Pancreas (tissue), 10 donors: Measurements from ENCODE around the gene RND2. TPM values are rescaled to one million over a fixed set of nuclear protein-coding genes. Genes with fewer than 3 reads are reported as not detected.

Experiments
- ATAC-seq, 4 donors: fragments of 200-7000 bp; cut with Tn5 transposase; one replicate each; pipeline versions ENCODE4 v1.8.0 to v1.9.1; 2020; ENCODE audit warnings: mild to moderate bottlenecking in 4 of 4, moderate library complexity in 4 of 4
- DNase-seq, 6 donors: peaks; one replicate each; pipeline ENCODE4 v3.0.0-alpha.2; 2020
- FAIRE-seq: peaks from 2 replicates; lab custom pipeline; 2012; peaks lifted over from hg19 to GRCh38; lab: Jason Lieb, UNC
- H3K27ac ChIP-seq, 4 donors: fragments of 200-600 bp; sonication (generic); 1 replicate in 3 of 4; 2 replicates in 1 of 4; pipeline versions ENCODE4 v1.5.0 to v1.8.0; 2020
- H3K27me3 ChIP-seq, 4 donors: fragments of 200-600 bp; one replicate each; pipeline ENCODE4 v1.8.0; 2021
- H3K36me3 ChIP-seq, 3 donors: fragments of 200-600 bp; sonication (generic) in 1 of 3; one replicate each; pipeline versions ENCODE4 v1.5.0 to v1.8.0; 2020 to 2021
- H3K4me1 ChIP-seq, 3 donors: fragments of 200-600 bp; one replicate each; pipeline ENCODE4 v1.8.0; 2021
- H3K4me3 ChIP-seq, 4 donors: fragments of 200-600 bp; sonication (generic) in 2 of 4; one replicate each; pipeline versions ENCODE4 v1.5.0 to v1.8.0; 2020 to 2021
- H3K9me3 ChIP-seq, 4 donors: fragments of 200-600 bp; one replicate each; pipeline ENCODE4 v1.8.0; 2021
- WGBS, 2 donors: extraction: QIAGEN DNeasy Blood & Tissue Kit; methylation state at CpG; one replicate each; pipeline ENCODE4 v1.1.7; 2013; 5-methylcytosine and 5-hydroxymethylcytosine counted together
- intact Hi-C, 3 donors: fragments of 100-400 bp; cut with DNase I; formaldehyde crosslinking; loops; one replicate each; pipeline versions ENCODE4 v1.11.1 to v1.14.2; 2022
- polyA plus RNA-seq, 2 donors: library from polyadenylated mRNA; stranded (reverse); fragments of 200-250 nt; gene quantifications; one replicate each; pipeline ENCODE4 v1.2.3, GENCODE V29; 2013
- total RNA-seq, 6 donors: library from RNA; stranded (reverse); fragmentation: NEBNext Ultra II Directional in 4 of 6; extraction: Animal tissue kit (Norgen Biotek cat#: 25700) in 4 of 6; gene quantifications; one replicate each; pipeline versions ENCODE4 v1.2.1 to v1.2.4, GENCODE V29; 2021 to 2023
- TF ChIP-seq, protein P1 (sequence below), 4 donors: fragments of 200-600 bp; sonication (generic) in 3 of 4; IDR thresholded peaks; one replicate each; pipeline versions ENCODE4 v1.5.0 to v1.8.0; 2021; ENCODE audit warnings: antibody characterized with exemption in 4 of 4
- donor health status: healthy with polysubstance abuse.
- donor health status: DM: no; HTN: no; CAD: no; lungs with moderate emphysema.
- donor health status: DM: no; HTN: no; CAD: no.
- donor health status: control.
- donor health status: control.
- donor health status: Bipolar disorder and iron deficiency.
- donor health status: DM: yes; HTN: yes; CAD: no.
- donor health status: DM: no; HTN: no; CAD: no.
- donor health status: DM: no; HTN: no; CAD: no.
- donor health status: DM: yes; HTN: yes; CAD: no.

The RND2 gene
- total and polyA plus RNA-seq, 8 donors: 0.22 to 1.1 (median 0.57) TPM

GRCh38 chr17:43006639-43007551 lies 18.1 kb upstream of the RND2 start, which contains the start of gene IFI35:
Gene IFI35 (plus strand): TSS chr17:43006784. CDS start chr17:43006948, 164 bp downstream.
- FAIRE-seq: no peak
- Histone ChIP-seq H3K4me1 (peaks cover 0 to 9% (median 0%) of the 10 kb centered on the region in 3 donors), H3K27me3 (no peaks in the 10 kb centered on the region), H3K9me3 (no peaks in the 10 kb centered on the region), H3K4me3 (peak within 1 kb of the TSS; percentile 47 to 71 (median 58)), H3K36me3 (peaks cover 0 to 15% (median 14%) of the 10 kb centered on the region in 3 donors), H3K27ac (peak within 1 kb of the TSS; percentile 83 to 96 (median 92))
- TF ChIP-seq, protein P1, sequence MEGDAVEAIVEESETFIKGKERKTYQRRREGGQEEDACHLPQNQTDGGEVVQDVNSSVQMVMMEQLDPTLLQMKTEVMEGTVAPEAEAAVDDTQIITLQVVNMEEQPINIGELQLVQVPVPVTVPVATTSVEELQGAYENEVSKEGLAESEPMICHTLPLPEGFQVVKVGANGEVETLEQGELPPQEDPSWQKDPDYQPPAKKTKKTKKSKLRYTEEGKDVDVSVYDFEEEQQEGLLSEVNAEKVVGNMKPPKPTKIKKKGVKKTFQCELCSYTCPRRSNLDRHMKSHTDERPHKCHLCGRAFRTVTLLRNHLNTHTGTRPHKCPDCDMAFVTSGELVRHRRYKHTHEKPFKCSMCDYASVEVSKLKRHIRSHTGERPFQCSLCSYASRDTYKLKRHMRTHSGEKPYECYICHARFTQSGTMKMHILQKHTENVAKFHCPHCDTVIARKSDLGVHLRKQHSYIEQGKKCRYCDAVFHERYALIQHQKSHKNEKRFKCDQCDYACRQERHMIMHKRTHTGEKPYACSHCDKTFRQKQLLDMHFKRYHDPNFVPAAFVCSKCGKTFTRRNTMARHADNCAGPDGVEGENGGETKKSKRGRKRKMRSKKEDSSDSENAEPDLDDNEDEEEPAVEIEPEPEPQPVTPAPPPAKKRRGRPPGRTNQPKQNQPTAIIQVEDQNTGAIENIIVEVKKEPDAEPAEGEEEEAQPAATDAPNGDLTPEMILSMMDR (IDR thresholded peaks at IDR 0.05): peak in 2 of 4 donors; percentile 11 to 13
- DNase-seq: peak; percentile 79 to 92 (median 84)
- ATAC-seq: peak; percentile 88 to 97 (median 94)
- 21% methylated on average over 18 of the region's 18 CpGs for WGBS, 2 donors
- intact Hi-C loops: loop anchor here in 1 of 3 donors (10.0 kb wide), 1 partner anchor 208 kb away; the partner anchor contains the start of gene TMEM106A

DNA sequence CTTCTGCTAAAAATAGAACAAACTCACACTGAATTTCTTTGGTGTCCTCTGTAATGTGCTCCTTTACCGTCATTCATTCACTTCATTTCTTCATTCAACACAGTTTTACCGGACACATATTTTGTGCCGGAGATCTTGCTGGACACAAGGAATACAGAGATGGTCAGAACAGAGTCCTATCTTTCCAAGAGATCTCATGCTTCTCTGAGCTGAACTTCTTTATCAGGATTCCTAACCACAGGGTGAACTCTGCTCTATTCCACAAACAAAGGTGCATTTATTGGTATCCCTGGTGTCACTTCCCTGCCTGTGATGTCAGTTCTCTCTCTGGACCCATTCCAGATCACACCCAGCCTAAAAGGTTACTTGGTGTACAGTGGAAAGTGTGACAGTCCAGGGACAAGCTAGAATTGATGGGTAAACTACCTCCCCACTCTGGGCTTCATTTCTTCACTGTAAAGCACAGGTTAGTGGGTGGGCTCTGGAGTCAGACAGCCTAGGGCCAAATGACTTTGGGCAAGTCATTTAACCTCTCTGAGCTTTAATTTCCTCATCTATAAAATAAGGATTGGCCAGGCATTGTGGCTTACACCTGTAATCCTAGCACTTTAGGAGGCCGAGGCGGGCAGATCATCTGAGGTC lies 14.2 kb upstream of the RND2 start:
- ATAC-seq: peak in 3 of 4 donors; percentile 17 to 26 (median 25)
- no peaks in the 10 kb centered on the region for H3K9me3 ChIP-seq
- no peaks in the 10 kb centered on the region for H3K27me3 ChIP-seq
- peaks cover 0 to 9% (median 0%) of the 10 kb centered on the region in 3 donors for H3K4me1 ChIP-seq
- intact Hi-C loops: no loop called here
- no peak overlapping the region for H3K4me3 ChIP-seq
- H3K27ac ChIP-seq: peak overlapping the region in 2 of 4 donors; percentile 42 to 63
- no peaks in the 10 kb centered on the region for H3K36me3 ChIP-seq
- TF ChIP-seq, protein P1 (IDR thresholded peaks at IDR 0.05): no peak
- no peak for FAIRE-seq
- WGBS, 2 donors: 71 to 74% methylated on average over 5 of the region's 5 CpGs
- DNase-seq: peak in 2 of 6 donors; percentile 34 to 41

GRCh38 chr17:43011728-43012472 lies 13.1 kb upstream of the RND2 start:
- Histone ChIP-seq H3K36me3 (no peaks in the 10 kb centered on the region), H3K9me3 (no peaks in the 10 kb centered on the region), H3K4me1 (peaks cover 0 to 6% (median 0%) of the 10 kb centered on the region in 3 donors), H3K27ac (peak overlapping the region in 1 of 4 donors; percentile 63), H3K4me3 (no peak overlapping the region), H3K27me3 (no peaks in the 10 kb centered on the region)
- FAIRE-seq: no peak
- intact Hi-C loops: no loop called here
- 67 to 71% methylated on average over 15 of the region's 15 CpGs for WGBS, 2 donors
- DNase-seq: no peak
- TF ChIP-seq, protein P1 (IDR thresholded peaks at IDR 0.05): no peak
- no peak for ATAC-seq

DNA sequence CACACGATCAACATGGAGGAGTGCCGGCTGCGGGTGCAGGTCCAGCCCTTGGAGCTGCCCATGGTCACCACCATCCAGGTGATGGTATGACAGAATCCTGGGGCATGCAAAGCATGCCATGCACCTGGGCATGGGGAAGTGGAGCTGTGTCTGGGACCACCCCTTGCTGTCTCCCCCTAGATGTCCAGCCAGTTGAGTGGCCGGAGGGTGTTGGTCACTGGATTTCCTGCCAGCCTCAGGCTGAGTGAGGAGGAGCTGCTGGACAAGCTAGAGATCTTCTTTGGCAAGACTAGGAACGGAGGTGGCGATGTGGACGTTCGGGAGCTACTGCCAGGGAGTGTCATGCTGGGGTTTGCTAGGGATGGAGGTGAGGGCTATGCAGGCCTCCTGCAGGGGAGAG lies 11.7 kb upstream of the RND2 start:
- H3K27ac ChIP-seq: no peak overlapping the region
- no peak overlapping the region for H3K4me3 ChIP-seq
- no peak for FAIRE-seq
- H3K36me3 ChIP-seq: no peaks in the 10 kb centered on the region
- no peaks in the 10 kb centered on the region for H3K4me1 ChIP-seq
- no peaks in the 10 kb centered on the region for H3K9me3 ChIP-seq
- WGBS, 2 donors: 83 to 85% methylated on average over 8 of the region's 8 CpGs
- no peaks in the 10 kb centered on the region for H3K27me3 ChIP-seq
- intact Hi-C loops: no loop called here
- ATAC-seq: no peak
- TF ChIP-seq, protein P1 (IDR thresholded peaks at IDR 0.05): no peak
- DNase-seq: no peak
